C4-2B (cell line): Measurements from ENCODE around the gene MYCBPAP.

Experiments
- H3K27ac ChIP-seq: fragments of 450-650 bp; 2 replicates; pipeline ENCODE4 v1.5.1; 2017
- CTCF ChIP-seq: fragments of 450-650 bp; conservative IDR thresholded peaks from 2 replicates; pipeline ENCODE4 v1.5.1; 2017; ENCODE audit warnings: mild to moderate bottlenecking
- ZFX ChIP-seq: fragments of 450-650 bp; IDR thresholded peaks from 2 replicates; pipeline ENCODE4 v1.6.1; 2017

Gene MYCBPAP

GRCh38 chr17:50482516-50482915 lies 25.7 kb upstream of the MYCBPAP start:
- TF ChIP-seq ZFX (no peak), CTCF (peak; percentile 94)
- H3K27ac ChIP-seq = peak overlapping the region; percentile 27

- TF ChIP-seq ZFX = no peak
- TF ChIP-seq CTCF = no peak
- no peak overlapping the region for H3K27ac ChIP-seq
These were observed 25.0 kb upstream of the MYCBPAP start for GRCh38 chr17:50483266-50483665.

GRCh38 chr17:50484386-50485155 lies 23.7 kb upstream of the MYCBPAP start:
- no peak overlapping the region for H3K27ac ChIP-seq
- TF ChIP-seq ZFX = no peak
- no peak for TF ChIP-seq CTCF

- H3K27ac ChIP-seq = no peak overlapping the region
These were observed 20.8 kb upstream of the MYCBPAP start for GRCh38 chr17:50487213-50488096.

GRCh38 chr17:50488880-50489279 lies 19.4 kb upstream of the MYCBPAP start:
- TF ChIP-seq ZFX (no peak), CTCF (no peak)
- no peak overlapping the region for H3K27ac ChIP-seq

More at GRCh38 chr17:50487213-50488096, 20.8 kb upstream of the MYCBPAP start:
- TF ChIP-seq ZFX = no peak
- no peak for TF ChIP-seq CTCF

- H3K27ac ChIP-seq = no peak overlapping the region
- TF ChIP-seq ZFX = no peak
- TF ChIP-seq CTCF = no peak
These were observed 16.7 kb upstream of the MYCBPAP start for GRCh38 chr17:50491505-50491904.

GRCh38 chr17:50492214-50492613 lies 16.0 kb upstream of the MYCBPAP start:
- no peak for TF ChIP-seq CTCF
- no peak for TF ChIP-seq ZFX

More at GRCh38 chr17:50492214-50492613, 16.0 kb upstream of the MYCBPAP start:
- no peak overlapping the region for H3K27ac ChIP-seq
